Left hindlimb (tissue), 1 donor: ENCODE measurements around the gene PPFIBP2.

Source experiments
- DNase-seq: peaks from one replicate; pipeline ENCODE4 v3.0.0-alpha.2; 2018

PPFIBP2 gene

DNA sequence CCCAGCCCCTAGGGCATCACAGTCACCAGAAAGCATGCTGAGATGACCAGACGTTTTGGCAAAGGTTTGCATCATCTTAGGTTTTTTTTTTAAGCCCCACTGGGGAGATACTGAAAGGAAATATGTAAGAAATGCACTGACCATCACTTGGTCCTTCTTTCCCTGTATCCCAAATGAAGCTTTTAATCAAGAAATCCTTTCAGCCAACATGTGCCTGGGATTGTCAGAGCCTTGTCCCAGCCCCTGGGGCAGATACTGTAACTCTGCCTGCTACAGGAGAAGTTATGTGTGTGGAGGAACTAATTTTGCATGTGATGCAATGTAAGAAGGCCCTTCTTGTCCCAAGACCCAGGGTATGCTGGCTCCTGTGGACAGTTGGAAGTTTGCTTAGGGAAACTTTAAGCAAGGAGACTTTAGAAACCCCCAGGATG, 65.6 kb downstream of the PPFIBP2 start:
- no peak for DNase-seq

DNA sequence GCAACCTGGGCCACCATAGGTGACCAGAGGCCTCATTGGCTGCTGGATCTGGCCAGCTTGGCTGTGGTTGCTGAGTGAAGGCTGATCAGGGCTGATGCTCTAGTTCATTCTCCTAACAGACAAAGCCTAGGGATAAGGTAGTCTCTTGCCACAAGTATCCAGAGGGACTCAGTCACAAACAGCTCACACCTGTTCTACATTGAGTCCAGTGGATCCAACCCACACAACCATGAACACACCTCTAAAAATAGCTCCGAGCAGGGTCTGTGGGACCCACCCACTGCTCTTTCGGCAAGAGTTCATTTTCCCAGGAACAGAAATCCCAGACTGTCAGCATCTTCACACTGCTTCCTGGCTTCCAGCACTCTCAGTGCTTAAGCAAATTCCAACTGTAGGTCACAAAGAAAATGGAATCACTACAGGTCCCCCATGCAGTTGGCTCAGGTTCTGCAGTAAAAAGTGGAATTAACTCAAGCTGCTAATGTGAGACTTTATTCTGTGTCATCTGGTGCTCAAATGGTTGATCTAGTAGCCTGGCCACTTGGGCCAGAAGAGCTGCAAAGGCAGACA, 67.3 kb downstream of the PPFIBP2 start:
- no peak for DNase-seq

DNA sequence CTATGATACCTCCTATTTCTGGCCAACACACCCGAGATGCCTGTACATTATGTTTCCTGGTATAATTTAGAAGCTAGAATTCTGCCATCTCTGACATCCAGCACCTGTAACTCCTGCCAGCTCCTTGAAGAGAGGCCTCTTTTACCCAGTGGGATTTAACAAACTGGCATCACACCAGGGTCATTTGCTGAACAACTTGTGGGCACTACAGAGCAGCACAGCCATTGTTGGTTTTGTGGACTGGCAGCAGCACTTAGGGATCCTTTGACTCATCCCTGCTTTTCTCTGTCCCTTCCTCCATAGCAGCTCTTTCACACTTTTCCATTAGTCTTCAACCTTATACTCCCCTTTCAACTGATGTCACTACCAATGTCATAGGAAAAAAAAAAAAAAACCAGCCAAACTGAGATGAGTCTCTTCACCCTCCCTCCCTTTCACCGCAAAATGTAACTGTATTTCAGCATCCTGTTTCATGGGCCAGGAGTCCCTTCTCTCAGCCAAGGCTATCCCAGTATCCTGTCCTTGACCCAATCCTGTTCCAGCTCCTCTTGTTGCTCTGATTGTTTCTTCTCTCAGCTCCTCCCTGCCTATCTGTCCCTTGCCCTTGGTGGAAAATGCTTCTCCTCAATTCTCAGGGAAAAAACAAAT, 68.7 kb downstream of the PPFIBP2 start:
- DNase-seq = no peak

DNA sequence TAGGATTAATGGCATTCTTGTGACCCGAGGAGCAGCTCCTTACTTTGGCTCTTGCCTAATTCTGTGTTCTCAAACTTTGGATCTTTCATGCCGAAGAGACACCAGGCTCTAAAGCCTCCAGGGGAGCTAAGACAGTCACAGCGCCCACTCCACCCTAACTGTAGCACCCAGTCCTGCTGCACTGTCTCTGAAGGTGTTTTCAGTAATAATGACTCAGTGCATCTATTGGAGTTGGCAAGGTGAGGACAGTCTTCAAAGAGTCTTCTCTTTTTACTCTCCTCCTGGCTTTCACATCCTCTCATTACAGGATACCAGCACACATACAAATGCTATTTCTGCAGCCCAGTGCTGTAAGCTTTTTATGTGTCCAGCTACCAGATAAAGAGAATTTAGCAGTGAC, 69.4 kb downstream of the PPFIBP2 start:
- DNase-seq = no peak

DNA sequence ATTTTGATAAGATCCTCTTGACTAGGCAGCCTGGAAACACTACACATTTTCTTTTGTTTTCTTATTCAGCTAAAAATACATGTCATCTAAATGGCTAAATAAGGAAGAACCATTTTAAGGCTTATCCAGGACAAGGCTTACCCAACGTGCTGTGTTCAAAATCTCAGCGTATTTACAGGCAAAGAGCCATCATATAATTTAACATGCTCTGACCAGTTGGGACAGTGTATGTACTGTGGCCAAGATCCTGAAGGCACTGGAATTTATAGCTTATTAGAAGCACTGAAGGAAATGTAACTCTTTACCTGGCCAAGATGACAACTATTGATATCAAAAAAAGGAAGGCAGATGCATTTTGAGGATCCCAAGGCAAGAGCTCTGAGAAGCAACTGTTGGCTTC, 71.1 kb downstream of the PPFIBP2 start:
- DNase-seq = no peak

DNA sequence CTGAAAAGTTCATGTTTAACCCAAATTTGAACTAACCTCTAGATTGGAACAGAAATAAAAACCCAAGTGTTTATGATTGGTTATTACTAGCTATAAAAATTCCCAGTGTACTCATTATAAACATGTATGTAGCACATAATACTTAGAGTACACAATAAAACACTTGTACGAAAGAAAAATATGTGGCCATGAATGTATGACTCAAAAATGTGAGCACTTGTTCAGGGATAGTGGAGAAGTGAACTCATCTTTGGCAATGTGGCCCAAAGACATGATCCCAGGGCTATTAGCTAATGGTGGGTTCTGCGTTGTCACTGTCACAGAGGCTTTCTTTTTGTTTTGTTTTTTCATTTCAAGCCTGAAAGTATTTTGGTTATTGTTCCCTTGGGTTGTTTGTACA, 72.0 kb downstream of the PPFIBP2 start:
- no peak for DNase-seq

DNA sequence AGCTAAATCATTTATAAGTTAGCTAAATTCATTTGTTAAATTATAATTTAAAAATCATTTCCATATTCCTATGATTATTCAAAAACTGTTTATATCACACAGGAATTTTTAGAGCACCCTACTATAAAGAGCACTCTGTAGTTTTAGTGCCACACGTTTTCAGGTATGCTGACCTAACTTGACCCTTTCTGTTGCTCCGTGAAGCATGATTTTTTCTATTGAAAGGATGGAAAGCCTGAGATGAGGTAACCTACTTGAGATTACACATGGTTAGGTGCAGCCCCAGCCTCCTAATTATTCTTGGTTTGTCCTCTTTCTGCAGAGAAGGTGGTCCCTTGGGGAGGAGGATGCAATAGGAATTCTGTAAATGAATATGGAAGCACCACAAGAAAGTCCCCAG, 72.6 kb downstream of the PPFIBP2 start:
- DNase-seq = no peak

DNA sequence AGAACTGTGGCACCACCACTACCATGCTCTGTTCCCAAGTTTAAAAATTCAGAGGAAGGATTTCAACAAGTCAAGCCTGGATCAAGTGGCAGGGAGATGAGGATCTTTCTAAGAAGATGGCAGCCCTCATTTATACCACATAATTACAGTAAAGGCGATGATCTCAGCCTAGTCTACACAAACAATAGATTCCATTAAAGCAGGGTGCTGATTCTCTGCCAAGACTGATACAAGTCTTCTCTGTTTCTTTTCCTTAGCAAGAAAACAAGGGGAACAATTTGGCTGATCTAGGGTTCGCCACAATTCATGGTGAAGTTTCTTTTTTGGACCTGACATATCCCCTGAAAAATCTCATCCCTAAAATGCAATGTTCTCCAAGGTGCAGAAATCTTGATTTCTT, 73.9 kb downstream of the PPFIBP2 start:
- DNase-seq = no peak

DNA sequence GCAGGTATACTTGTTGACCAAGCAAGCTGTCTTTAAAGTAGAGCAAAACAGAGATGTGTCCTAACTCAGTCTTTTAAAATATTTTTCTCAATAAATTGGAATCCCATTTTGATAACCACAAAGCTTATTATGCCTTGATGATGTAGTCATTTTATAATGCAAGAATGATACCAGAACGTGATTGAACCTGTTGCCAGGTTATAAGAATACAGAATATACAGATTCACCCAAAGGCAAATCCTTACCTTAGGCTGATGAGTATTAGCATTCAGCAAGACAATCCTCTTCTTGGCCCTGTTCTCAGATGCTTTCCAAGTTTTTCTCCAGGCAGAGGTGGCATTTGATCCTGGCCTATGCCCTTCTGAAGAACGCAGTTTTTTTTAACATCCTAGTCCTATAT, 76.1 kb downstream of the PPFIBP2 start:
- DNase-seq = no peak

DNA sequence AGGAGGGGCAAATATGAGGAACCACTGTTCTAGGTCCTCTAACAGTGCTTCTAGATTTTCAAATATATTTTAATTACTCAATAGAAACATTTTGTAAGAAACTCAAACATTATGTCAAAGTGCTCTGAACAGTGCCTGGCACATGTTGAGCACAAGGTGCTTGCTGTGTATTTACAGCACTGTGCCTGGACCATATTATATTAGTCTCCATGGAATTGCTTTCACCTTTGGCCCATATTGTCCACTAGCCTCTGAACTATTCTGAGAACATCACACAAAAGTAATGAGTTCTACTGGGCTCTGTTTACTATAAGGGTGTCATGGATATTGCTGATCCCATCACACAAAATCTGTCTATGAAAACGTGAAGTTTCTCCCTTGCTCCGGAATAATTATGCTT, 76.7 kb downstream of the PPFIBP2 start:
- DNase-seq = no peak

DNA sequence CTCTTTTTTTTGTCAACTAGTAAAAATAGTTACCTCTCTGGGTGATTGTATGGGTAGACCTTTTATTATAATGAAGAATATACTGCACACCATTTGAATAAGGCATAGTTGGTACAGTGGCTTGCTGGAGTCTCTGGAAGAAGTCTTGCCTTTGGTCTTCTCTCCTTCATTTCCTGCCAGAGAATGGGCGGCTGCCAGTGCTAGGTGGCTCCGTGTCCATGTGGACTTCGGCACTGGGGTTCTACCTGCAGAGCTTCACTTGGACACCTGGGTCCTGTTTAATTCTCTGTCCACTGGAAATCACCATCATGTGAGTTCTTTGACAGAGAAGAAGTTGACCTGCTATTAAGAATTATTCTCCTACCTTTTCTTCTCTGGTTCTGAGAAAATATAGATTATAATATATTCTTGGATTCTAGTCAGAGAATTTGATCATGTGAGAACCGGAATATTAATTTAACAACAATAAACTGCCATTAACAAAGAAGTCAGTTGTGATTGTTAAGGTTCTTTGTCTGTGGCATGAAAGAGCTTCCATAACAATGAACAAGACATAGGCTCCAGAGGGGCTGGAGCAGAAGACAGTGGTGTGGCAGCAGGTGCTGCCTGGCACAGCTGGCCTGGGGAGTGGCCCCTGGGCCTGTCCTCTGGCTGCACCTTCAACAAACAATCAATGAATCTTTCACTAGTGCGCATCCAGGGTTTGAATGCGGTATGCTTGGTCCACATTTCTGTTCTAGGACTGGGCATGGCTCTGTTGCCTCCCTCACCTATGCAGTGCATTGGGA, 77.5 kb downstream of the PPFIBP2 start:
- no peak for DNase-seq

DNA sequence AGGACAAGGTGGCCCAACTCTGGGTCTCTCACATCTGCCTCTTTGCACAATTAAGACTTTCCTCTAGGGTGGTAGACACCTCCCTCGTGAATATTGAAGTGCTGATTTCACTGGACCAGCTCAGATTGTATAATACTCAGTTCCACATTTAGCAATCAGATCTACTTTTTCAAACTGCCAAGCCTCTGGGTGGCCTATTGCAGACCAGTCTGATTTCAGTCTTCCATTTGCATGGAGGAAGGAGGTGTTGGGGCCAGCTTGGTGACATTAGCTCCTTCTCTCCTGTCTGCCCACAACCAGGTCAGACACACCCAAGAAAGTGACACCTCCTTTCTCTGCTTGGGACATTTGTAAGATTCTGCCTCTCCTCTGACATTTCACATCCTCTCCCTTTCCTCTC, 78.2 kb downstream of the PPFIBP2 start:
- no peak for DNase-seq

DNA sequence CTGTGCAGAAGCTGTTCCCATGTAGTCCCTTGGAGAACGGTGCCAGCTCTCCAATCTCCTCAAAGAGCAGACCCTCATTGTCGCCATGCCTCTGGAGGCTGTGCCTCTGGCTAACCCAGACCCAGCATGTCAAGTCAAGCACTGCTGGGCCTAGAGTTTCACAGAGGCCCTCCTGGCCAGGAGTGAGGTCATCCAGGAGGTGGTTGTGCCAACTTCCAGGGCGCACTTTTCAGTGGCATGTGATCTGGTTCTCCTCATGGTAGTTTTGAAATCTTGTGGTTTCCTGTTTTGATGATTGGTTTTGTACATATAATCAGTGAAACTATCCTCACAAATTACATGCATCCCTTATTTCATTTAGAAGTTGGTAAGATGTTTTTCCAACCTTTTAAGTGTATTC, 78.9 kb downstream of the PPFIBP2 start:
- no peak for DNase-seq

DNA sequence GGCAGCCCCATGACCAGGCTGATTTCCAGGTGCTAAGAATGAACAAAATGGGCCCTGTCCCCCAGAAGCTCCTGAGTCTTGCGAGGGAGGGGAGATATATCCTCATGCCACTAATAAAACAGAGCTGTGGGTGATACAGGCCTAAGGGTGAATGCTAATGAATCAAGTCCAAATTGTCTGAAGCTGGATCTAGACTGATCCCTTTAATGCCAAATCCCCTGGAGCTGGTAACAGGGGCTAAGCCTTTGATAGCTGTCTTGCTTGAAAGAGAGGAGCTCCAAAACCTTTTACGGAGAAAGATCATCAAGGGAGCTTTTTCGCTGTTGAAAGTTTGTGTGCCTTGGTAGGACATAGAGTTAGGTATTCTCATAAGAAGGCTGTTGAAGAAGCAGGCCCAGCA, 79.7 kb downstream of the PPFIBP2 start:
- no peak for DNase-seq

DNA sequence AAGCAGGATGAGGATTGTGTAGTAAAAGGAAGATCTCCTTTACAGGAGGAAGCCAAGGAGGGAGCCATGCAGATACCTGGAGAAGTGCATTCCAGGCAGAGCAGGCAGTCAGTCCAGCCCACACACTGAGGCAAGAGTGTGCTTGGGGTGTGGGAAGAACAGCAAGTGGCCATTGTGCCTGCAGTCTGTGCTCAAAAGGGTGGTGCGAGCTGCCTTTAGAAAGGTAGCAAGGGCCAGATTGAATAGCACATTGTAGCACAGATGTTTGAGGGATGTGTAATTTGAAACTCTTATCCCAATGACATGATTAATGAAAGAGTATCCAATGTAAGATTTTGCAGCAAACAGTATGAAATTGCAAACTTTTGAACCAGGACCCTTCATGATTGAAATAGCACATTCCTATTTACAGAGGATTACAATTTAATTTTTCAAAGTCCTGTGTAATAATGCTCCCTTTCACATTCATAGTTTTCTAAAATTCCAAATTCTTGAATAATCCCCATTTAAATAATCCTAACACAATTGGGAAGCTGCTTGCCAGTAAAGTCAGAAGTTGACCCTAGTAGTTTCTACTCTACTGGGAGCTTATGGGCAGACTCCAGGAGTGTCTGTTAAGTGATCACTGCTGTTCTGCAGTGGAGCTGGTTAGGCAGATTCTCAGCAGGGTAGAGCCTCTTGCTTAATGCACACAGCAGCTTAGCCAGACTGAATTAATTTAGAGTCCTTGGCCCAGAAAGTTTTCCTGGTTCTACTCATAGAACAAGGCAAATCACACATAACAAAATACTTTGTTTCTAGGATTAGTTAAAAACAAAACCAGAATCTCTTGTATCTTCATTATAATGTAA, 81.4 kb downstream of the PPFIBP2 start:
- DNase-seq = no peak

DNA sequence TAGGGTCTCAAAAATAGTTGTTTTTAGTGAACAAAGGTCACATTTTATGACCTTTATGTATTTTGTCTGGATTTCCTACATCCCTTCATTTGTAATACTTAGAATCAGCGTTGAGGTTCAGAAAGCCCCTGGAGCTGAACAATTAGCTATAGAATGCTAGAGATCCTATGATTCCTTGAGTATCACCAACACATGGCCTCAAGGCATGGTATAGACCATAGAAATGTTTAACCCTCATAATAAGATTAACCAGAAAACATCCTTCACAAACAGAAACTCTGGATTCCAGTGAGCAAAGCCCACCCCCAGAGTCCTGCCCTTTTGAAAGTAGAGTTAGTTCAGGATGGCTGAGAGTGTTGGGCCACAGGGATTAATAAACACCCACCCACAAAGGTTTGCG, 82.2 kb downstream of the PPFIBP2 start:
- no peak for DNase-seq

DNA sequence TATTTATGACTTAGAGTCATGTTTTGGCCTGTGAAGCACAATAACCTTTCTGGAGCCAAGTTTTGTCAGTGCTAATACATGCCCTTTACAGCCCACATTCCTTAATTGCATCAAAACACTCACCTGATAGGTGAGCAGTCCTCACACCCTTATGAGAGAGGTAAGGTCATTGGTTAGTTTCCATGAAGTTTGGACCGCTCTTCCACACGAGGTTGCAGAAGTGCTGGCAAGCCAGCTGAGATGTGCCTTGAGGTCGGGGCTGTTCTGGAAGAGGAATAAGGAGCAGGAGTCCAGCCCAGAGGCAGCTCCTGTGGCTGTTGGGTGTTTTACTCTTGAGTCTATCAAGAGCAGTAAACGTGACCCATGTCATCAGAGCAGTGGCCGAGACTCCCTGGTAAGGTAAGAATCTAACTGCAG, 83.2 kb downstream of the PPFIBP2 start:
- DNase-seq = no peak

DNA sequence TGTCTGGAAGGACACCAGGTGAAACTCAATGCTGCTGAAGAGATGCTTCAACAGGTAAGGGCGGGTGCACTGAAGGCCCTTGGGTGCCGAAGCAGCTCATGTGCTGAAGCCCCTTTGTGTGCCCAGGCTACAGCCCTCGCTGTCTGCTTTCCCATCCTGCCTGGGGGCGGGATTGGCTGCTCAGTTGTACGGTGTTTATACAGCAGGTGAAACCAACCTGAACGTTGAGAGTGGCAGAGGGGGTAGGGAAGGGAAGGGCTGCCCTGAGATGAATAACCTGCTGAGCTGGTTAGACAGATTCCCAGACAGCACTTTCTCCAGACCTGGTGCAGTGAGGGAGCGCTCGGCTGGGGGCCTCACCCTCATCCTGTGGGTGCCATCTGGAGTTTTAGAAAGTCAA, 83.8 kb downstream of the PPFIBP2 start:
- DNase-seq = no peak

DNA sequence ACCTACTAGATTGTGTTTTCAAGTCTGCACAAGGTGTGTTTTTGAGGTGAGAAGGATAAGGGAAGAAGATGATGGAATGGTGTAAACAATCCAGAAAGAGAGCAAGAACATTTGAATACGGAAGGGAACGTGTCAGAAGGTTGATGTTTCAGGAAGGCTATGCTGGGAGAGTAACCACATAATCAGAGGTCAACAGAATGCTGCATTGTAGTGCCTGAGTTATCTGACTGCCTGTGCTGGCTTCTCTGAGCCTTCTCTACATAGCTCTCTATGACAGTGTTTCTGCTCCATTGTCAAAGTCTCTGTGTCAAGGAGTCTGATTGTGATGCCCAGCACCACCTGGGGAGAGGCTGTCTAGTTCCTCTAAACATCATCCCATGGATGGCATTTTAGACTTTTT, 85.4 kb downstream of the PPFIBP2 start:
- no peak for DNase-seq

DNA sequence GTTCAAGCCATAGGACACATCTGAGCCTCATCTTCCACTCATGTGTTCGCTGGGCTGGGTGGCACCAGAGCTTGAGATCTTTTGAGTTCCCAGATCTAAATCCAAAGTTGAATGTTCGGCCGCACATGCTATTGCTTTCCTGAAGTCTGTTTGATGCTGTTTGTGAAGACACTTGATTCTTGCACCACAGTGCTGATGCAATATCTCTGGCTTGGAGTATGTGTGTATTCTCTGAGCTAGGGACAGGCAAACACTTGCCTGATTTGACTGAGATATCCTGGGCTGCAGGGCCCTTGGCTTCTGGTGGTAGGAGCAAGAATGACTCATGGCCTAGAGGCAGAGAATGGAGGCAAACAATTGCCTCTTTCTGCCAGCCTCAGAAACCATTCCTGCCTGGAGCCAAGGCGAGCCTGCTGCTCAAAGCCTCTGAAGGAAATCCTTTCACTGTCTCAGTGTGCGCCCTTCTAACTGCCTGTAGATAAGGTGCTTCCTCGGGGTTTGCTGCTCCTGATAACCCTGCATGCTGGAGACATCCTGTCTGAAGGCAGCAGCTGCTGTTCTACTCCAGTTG, 86.5 kb downstream of the PPFIBP2 start:
- no peak for DNase-seq

DNA sequence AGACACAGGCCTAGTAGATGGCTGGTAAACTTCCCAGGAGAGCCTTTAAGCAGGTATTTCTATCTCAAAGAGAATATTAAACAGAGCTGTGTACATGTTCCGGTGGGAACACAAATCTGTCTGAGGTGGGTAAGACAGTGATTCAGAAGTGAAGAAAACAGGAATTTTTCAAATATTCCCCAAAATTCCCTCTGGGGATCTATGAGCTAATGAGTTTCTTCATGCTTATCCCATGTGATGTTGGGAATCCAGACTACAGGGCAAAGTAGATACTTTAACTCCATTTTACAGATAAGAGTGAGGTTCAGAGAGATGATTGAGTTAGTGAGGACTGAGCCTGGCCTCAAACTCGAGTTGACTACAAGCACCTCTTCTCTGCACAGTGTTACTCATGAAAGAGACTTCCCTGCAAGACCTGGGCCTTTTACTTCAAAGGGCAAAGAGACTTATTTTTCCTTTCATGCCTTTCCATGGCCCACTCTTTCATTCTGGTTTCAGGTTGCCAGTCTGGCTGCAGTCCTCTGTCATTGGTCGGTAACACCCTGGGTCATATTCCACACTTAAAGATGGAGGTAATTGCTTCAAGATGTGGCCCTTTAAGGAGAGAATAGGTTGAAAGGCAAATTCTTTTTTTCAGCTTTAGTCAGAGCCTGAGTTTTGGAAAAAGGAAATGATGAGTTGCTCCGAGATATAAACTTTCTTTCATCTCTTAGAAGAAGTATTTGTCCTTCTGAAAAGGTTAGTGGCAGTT, 89.4 kb downstream of the PPFIBP2 start:
- no peak for DNase-seq

DNA sequence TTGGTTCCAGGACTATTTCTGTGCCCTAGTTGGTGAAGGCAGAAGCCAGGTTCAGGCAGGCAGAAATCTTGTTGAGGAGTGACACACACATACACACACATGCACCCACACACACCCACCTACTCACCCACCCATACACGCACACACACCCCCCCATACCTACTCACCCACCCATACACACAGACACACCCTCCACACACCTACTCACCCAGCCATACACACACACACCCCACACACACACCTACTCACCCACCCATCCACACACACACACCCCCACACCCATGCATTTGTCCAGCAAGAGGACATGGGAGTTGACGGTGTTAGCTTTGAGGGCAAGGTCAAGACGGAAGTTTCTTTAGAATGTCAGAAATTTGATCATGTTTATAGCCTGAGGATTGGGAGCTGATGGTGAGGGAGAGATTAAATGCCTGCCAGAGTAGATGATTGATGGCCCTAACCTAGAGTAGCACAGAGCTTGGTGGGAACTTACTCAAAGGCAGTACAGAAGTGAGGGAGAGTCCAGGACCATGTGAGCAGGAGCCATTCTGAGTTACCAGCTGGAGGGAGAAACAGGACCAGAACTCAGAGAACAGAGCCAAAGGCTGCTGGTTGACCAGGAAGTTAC, 90.6 kb downstream of the PPFIBP2 start:
- no peak for DNase-seq
